A549 treated with AZD2906 at 1 μM for 4 hours (cell line): ENCODE data around the gene RTN3. TPM values are rescaled to one million over a fixed set of nuclear protein-coding genes. Genes with fewer than 3 reads are reported as not detected.

Source experiments
- total RNA-seq: library from RNA; stranded (reverse); fragments of 200-300 nt; extraction: Qiagen RNA extraction; gene quantifications from 5 replicates; pipeline ENCODE4 v1.2.3, GENCODE V29; 2022

Gene RTN3
- total RNA-seq: 91.1 to 107 TPM (median 95.7 TPM) in 5 replicates

DNA sequence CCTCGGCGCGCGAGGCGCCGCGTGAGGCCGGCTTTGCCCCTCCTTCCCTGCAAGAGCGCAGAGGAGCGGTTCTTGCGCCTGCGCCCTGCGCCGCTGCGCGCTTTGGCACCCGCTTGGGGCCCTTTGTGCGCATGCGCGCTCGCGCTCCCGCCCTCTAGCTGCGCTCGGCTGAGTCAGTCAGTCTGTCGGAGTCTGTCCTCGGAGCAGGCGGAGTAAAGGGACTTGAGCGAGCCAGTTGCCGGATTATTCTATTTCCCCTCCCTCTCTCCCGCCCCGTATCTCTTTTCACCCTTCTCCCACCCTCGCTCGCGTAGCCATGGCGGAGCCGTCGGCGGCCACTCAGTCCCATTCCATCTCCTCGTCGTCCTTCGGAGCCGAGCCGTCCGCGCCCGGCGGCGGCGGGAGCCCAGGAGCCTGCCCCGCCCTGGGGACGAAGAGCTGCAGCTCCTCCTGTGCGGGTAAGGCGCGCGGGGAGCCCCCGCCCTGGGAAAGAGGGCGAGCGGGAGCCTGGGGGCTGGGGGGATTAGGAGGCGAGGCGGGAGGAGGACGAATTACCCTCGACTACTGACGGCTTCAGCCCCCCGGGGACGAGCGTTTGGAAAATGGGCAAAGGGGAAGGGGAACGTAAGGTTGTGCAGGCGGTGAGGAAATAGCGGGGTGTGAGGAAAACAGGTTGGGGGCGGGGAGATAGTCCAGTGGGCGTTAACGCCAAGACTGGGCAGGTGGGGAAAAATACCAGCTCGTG lies at the start of gene RTN3:
Gene RTN3 (plus strand): TSS at position 180 of the 745 bp plus-strand sequence. CDS start 137 bp downstream, at position 317.

DNA sequence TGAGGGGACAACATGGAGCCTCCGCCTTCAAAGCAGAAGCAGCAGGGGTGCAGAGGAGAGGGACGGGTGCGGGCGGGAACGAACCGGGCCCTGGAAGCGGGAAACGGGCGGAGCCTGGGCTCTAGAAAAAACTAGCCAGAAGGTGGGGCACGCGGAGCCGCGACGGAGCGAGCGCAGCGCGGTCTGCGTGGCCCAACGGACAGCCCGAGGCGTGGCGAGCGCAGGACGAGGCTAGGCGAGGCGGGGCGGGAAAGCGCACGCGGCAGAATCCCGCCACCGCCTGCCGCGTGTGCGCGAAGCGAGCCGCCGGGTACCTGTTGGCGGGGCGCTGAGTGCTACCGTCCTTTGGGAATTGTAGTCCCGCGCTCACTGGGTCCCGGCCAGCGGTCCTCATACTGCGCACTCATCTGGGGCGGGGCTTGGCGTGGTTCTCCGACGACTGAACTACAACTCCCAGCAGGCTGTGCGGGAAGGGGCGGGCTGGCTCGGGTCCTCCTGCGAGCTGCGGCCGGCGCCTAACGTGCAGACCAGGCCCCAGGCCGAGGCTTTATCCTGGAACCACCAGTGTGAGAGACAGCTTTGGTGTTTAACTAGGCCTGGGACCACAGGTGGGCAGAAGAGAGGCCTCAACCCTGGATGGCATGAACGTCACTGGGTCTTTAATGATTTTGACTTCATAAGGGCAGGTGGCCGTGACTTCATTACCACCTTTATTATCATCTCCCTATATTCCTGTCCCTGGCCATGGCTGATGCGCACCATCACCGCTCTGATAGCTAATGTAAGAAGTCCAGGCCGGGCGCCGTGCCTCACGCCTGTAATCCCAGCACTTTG lies 9.8 kb upstream of the RTN3 start, which contains the start of gene ATL3:
Gene ATL3 (minus strand): TSS at position 55 of the 834 bp plus-strand sequence. CDS start 41 bp downstream, at position 14.

DNA sequence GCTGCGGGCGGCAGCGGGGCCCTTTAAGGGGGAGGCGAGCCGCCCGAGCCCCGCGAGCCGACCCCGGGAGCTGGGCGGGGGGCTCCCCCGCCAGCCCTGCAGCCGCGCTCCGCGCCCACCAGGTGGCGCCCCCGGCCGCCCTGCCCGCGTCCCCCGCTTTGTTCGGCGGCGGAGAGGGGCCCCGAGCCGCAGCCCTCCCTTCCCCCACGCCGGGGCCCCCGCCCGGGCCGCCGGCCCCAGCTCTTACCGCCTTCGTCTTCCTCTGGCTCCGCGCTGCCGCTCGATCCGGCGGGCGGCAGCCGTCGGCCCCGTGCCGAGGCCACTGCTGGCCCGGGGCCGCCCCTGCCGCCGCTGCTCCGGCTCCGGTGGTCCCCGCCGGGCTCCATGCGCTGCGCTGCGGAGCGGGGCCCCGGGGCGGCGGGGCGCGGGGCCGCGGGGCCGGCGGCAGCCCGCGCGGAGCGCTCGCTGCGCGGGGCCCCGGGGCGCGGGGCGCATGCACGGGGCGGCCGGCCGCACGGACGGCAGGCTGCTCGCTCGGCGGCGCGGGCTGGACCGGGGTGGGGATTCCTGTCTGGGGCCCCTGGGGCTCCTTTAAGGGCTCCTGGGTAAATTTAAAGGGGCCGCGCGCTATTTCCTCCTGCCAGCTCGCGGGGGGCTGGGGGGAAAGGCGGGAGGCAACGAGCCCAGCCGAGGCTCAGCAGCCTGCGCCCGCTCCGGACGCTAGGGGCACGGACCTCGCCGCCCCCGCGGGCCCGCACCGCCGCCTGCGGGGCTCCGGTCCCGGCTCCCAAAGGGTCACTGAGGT lies 87.1 kb downstream of the RTN3 start, which contains the start of gene ZFTA:
Gene ZFTA (minus strand): TSS at position 539 of the 805 bp plus-strand sequence. CDS start 153 bp downstream, at position 386.

Other genes starting within 250 kb of the RTN3 start
- gene PLAAT5, start 190.3 kb upstream of the RTN3 start, total RNA-seq: 0.02 to 0.03 TPM in 2 of 5 replicates, not detected in the others
- gene LGALS12, start 175.4 kb upstream of the RTN3 start, total RNA-seq: 0.03 to 0.08 TPM in 2 of 5 replicates, not detected in the others
- gene PLAAT4, start 144.7 kb upstream of the RTN3 start, total RNA-seq: 1.3 to 3.3 TPM (median 1.9 TPM) in 5 replicates
- gene PLAAT2, start 118.1 kb upstream of the RTN3 start, total RNA-seq: 0.68 to 1.2 TPM (median 0.77 TPM) in 5 replicates
- 49.9 to 69.8 TPM (median 66.1 TPM) in 5 replicates for gene PLAAT3, start 67.1 kb upstream of the RTN3 start, total RNA-seq
- gene ATL3, start 10.1 kb upstream of the RTN3 start, total RNA-seq: 28.5 to 37.6 TPM (median 31.5 TPM) in 5 replicates
- gene ZFTA, start 87.3 kb downstream of the RTN3 start, total RNA-seq: 4.5 to 5.8 TPM (median 5.2 TPM) in 5 replicates
- gene SPINDOC, start 132.0 kb downstream of the RTN3 start, total RNA-seq: 33.4 to 49.4 TPM (median 47.4 TPM) in 5 replicates
- 26.0 to 28.7 TPM (median 28.1 TPM) in 5 replicates for gene MARK2, start 157.6 kb downstream of the RTN3 start, total RNA-seq
- gene RCOR2, start 235.7 kb downstream of the RTN3 start, total RNA-seq: 0.62 to 1.2 TPM (median 0.80 TPM) in 5 replicates